HG03025 (cell line): Measurements from ENCODE around the gene POLR2M.

Experiments used
- ATAC-seq: cut with Tn5 transposase; IDR thresholded peaks from one replicate; pipeline ENCODE4 v1.9.1; 2021; ENCODE audit warnings: mild to moderate bottlenecking, moderate library complexity; ENCODE audit not compliant: unreplicated experiment, low FRiP score

The POLR2M gene

GRCh38 chr15:57706405-57707209 lies at the start of gene POLR2M:
POLR2M (plus strand) TSS chr15:57706714; CDS start chr15:57706843, 129 bp downstream.
- peak; percentile 91 for ATAC-seq

- no peak for ATAC-seq
Measured at GRCh38 chr15:57657619-57658018, 48.9 kb upstream of the POLR2M start.

DNA sequence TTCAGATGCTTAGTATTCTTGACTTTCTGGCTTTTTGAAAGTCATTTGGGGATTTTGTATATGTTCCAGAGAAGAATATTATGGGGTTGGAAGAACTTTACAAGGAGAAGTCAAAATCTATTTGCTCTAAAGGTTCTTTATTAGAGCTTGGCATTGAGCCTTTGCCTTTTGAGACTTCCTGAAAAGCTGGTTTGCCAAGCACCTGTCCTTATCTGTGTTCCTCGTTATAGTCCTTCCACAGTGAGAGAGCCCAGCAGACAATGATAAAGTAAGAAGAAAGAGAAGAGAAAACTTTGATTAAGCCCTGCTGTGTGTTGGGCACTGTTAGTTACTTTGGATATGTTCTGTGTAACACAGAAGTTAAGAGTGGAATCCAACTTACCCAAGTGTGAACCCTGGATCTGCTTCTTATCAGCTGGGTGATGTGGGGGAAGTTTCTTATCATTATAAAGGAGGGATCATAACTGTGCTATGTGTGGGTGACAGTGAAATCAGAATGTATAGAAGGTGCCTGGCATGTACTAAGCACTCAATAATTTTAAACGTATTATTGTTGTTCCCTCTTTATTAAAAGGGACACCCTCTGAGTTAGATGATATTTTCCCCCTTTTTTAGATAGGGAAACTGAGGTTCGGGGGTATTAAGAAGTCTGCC lies 44.3 kb upstream of the POLR2M start:
- ATAC-seq: no peak

GRCh38 chr15:57662802-57663201 lies 43.7 kb upstream of the POLR2M start:
- ATAC-seq: no peak

GRCh38 chr15:57663262-57663661 lies 43.3 kb upstream of the POLR2M start:
- ATAC-seq: no peak

DNA sequence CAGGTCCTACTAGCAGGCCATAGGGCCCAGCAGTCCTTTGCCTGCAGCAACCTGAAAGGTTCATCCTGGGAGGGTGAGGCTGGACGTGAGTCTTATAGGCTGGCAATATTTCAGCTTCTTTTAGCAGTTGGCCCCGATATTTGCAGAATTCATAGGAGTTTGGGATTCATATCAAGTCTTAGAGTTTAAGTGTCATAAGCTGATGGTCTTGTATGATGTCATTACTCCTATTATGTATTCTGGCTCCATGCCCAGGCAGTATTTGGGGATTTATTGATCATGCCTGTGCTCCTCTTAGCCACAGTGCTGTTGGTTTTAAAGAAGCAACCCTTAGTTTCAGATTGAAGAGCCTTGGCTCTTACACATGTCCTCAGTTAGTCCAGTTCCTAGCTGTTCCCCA lies 41.3 kb upstream of the POLR2M start:
- no peak for ATAC-seq

DNA sequence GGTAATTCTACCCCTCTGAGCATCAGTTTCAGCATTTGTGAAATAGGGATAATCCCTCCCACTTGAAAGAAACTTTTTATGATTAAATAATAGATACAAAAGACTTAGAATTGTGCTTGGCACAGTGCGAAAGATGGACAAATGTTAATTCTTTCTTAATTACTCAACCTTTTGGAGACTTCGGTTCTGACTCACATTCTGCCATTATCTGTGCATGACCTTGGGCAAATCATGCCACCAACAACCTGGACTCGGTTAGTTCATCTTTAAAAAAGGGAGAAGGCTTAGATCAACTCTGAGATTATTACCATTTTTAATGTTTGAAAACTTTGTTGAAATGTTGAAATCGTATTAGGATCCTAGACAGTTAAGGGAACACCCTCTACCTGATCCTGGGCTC lies 40.6 kb upstream of the POLR2M start:
- ATAC-seq: no peak

GRCh38 chr15:57667171-57667849 lies 39.2 kb upstream of the POLR2M start:
- ATAC-seq: no peak

DNA sequence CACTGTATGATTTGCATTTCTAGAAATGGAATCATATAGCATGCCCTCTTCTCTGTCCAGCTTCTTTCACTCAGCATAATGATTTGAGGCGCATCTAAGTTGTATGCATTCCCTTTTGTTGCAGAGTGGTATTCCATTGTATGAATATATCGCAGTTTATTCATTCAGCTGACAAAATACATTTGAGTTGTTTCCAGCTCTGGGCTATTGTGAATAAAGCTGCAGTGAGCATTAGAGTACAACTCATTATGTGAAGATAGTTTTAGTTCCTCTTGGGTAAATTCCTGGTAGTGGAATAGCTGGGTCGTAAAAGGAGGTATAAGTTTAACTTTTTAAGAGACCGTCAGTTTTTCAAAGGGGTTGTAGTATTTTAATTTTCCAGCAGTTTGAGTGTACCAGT lies 38.5 kb upstream of the POLR2M start:
- no peak for ATAC-seq

DNA sequence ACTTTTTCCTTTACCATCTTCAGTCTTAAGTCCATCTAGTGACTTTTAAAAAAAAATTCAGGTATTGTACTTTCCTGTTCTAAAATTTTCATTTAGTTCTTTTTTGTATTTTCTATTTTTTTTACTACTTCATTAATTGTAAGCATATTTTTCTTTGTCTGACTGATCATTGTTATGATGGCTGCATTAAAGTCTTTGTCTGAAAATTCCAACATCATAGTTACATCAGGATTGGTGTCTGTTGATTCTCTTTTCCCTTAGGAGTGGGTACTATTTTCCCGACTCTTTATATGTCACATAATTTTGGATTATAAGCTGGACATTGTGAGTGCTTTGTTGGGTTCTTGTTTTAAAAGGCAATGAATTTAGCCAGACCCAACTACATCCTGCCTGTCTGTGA lies 34.9 kb upstream of the POLR2M start:
- no peak for ATAC-seq

GRCh38 chr15:57675481-57676181 lies 30.9 kb upstream of the POLR2M start:
- no peak for ATAC-seq

DNA sequence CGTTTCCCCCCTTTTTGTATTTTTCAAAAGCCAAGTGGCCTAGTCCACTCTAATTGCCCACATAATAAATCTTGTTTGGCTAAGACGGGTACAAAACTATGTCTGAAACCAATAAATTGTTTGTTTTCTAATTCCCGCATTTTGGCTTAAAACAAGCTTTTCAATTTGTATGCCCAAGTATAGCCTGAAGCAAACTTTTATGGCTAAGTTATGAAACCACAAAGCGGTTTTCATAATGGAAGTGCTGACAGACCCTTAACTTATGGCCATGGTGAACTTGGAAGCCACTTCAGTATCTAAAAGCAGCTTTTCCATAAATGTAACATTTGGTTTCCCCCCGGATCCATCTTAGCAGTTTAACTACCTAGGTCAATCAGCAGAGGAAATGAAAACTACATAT lies 29.9 kb upstream of the POLR2M start:
- ATAC-seq: no peak

- no peak for ATAC-seq
Measured at GRCh38 chr15:57677204-57677603, 29.3 kb upstream of the POLR2M start.

DNA sequence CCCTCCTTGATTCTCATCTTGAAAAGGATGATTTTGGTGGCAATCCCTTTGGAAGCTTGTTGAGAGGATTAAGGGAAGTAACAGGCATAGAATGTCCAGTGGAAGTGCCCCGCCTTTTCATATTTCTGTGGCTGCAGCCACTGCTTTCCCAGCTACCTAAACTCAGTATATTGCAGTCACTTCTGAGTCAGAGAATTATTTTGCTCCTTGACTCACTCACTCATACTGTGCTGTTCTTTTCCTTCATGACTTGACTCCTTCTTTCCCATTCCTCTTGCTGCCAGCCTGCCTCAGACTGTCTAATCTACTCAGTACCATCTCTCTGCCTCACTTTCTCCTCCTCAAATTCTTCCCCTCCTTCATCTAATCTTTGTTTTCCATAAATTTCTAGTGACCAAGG lies 26.5 kb upstream of the POLR2M start:
- ATAC-seq: no peak

- no peak for ATAC-seq
Measured at GRCh38 chr15:57681011-57681410, 25.5 kb upstream of the POLR2M start.

GRCh38 chr15:57683481-57683880 lies 23.0 kb upstream of the POLR2M start:
- no peak for ATAC-seq

- ATAC-seq: no peak
Measured at GRCh38 chr15:57684491-57685151, 21.9 kb upstream of the POLR2M start.

DNA sequence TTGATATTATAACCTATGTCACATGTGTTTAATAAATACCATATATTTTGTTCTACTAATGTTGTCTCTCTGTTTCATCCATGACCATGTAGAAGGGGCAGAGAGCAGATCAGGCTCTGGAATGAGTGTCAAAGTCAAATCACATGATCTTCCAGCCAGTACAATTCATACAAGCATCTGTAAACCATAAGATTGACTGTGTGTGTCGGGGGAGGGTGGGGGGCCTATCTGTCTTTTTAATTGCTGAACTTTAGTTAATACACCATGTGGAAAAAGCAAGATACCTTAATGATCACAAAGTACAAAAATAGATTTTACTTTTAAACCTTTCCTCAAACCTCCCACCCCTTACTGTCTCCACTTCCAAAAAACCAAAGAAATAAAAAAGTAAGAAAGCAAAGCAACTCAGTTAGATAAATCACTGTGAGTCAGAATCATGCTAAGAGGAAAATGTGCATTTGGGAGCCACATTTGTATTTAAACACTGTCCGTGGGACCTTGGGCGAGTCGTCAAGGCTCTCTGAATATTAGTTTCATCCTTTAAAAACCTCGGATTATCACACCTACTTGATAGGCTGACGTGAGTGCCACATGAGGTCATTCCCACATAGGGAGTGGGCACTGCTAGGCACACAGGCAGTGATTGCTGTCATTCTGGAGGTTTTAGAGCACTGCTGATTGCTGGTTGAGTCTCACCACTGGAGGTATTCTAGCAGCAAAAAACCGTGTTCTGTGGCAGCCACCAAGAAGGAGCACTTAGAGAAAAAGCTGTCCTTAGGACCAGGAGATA lies 21.0 kb upstream of the POLR2M start:
- no peak for ATAC-seq

DNA sequence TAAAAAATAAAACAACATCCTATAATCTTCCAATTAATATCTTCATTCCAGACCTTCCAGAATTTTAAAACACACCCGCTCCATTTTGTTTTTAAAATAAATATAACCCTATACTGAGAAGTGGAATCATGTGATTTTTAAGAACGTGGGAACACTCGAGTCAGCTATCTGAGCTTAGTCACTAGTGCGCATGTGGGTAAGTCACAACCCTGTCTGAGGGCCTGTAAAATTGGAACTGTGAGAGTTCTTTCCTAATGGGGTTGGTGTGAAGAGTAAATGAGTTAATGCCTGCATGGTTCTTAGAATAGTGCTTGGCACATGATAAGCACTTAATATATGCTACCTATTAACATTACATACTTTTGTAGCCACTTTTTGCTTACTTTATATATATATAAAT lies 19.9 kb upstream of the POLR2M start:
- ATAC-seq: no peak
